Measurements from ENCODE around the gene ZNF322. TPM values are rescaled to one million over a fixed set of nuclear protein-coding genes. Genes with fewer than 3 reads are reported as not detected.

Gene ZNF322
- total RNA-seq, 1 donor from 2014 or later = 14.2 TPM

DNA sequence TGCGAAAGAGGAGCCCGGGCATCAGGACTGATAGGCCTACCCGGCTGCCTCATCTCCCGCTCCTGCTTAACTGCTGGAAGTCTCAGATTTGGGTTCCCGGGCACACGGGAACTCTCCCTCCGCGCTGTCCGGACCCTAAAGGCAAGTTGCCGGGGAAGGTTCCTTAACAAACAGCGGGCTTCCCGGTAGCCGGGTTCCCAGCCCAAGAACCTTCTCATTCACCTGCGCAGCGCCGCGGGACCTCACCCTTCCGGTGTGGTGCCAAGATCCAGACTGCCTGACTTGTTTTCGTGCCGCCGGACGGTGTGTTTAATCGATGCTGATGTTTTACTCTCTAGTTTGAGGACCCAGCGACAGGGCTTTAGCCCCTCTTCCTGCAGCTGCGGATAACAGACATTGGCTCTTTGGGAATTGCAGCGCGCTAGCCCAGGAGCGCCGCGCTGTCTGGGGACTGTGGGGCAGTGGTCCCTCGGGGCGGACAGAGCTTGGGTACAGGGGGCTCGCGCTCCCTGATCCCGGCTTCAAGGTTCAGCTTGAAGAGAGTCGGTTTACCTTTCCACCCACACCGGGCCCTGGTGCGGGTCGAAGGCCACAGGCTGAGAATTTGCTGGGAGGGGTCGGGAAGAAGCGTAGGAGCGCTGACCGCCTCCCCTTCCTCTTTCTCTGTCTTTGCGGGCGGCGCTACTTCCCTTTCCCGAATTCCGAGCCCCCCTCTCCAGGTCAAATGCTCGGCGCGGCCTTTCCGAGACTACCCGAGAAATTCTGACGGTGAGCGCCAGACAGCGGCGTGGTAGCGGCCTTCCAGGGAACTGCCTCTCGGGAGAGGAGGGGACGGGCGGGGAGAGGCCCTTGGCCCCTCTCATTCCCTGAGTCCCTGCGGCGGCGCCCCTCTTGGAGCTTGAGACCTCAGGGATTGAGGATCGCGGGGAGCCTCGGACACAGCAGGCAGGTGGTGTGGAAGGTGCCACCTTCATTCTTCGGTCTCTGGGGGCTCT lies 45.6 kb downstream of the ZNF322 start:
- DNase-seq (ENCODE audit: low read depth, low spot score) = no peak

DNA sequence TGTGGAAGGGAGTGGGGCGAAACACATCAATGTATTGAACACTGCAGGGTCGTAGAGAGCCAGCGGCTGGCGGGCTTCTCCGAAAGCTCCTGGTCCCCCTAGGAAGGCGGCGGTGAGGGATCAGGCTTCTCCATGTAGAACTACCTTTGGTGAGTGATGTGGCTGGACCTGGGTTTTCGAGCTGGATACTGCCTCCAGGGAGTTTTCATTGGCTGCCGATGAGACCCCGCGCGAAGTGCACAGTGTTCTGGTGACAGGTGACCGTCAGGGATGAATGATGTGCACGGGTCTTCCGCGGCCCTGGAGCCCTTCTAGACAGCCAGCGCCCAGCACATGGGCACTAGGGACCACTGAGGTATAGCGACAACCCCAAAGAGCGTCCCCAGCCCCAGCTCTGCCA lies 46.3 kb downstream of the ZNF322 start:
- DNase-seq (ENCODE audit: low read depth, low spot score) = no peak

DNA sequence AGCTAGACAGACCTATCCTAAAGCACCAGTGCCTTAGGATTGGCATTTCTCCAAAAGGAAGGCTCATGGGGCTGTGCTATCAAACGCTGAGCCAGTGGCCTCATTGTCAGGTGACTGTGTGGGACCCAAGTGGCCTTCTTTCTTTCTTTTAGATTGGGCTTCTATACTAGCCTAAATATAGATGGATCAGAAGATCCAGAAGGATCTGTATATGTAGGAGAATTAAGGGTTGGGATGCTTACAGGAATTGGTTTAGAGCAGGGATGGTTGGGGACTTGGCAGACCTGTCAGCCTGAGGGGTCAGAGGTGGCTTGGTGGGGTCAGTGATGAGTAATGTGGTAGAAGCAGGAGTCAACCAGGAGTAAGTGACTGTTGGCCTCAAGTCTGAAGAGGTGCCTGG lies 47.9 kb downstream of the ZNF322 start:
- DNase-seq (ENCODE audit: low read depth, low spot score) = no peak

DNA sequence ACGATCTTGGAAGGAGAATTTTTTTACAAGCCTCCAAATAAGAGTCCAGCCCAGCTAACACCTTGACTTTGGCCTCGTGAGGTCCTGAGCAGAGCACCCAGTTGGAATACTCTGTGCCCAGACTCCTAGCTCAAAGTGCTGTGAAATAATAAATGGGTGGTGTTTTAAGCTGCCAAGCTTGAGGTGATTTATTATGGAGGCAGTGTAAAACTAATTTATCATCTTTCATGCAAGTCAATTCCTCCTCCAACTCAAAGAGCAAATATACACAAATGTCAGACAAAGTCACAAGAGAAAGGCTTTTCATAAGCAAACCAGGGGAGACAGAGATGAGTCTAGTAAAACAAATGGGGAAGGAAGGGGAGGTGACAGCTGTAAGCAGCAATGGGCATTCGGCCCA lies 50.1 kb downstream of the ZNF322 start:
- no peak for DNase-seq (ENCODE audit: low read depth, low spot score)

DNA sequence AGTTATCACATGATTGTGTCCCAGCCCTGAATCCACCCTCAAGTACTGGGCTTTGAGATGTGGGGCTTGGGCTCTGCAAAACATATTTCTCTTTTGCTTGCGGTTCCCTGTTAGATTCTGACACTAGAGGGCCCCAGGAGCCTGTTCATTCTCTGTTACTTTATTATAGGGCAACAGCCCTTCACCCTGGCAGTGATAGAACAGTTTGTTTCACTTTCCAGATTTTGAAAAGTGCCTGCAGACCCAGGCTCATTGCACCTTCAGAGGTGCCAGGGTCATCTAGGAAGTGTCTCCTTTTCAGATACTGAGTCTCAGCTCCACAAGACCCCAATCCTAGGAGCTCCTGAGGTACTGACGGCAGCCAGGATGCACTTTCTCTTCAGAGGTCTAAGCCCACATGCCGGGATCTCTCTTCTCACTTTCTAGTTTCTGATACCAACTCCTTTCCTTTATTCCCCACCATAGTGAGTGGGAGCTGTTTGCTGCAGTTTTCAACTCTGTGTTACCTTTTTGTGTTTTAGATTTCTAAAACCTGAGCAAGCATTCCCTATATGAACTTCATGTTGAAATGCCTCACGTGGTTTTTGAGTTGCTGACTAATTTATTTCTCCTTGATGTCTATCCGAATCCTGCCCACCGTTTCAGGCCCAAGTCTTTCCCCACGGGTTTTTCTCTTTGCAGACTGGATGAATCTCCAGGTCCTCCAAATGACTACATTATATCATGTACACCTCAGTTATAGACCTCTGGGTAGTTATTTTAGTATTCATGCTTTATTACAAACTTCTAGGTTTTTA lies 51.9 kb downstream of the ZNF322 start:
- no peak for DNase-seq (ENCODE audit: low read depth, low spot score)

DNA sequence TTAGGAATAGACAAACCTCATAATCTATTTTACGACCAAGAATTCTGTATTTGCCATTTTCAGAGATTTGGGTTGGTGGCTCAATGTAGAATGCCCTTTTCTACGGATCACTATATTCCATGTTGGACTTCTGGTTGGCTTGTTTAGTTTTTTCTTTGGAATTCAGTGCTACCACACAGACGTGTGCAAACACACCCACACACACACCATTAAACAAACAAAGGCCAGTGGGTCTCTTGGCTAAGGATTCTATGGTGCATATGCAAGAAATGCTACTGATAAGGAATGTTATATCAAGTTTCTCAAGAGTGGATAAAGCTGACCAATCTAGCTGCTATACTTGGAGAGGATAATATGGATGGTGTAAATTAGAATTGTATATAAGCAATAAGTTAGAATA lies 54.7 kb downstream of the ZNF322 start:
- no peak for DNase-seq (ENCODE audit: low read depth, low spot score)

DNA sequence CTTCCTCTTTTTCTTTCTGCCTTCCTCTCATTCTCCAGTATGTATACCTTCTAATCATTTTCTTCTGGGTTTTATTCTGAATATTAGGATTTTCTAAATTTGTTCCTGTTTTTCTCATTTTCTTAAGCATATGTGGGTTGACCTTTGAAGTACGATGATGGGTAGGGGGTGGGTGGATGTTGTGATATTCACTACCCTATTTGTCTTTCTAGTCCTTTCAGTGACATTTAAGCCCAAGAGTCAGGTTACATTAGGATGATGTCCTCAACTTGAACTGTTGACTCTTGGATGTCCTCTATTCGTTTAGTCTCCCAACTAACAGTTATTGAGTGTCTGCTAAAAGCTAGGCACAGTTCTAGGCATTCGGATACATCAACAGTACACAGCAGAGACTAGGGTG lies 55.5 kb downstream of the ZNF322 start:
- no peak for DNase-seq (ENCODE audit: low read depth, low spot score)

DNA sequence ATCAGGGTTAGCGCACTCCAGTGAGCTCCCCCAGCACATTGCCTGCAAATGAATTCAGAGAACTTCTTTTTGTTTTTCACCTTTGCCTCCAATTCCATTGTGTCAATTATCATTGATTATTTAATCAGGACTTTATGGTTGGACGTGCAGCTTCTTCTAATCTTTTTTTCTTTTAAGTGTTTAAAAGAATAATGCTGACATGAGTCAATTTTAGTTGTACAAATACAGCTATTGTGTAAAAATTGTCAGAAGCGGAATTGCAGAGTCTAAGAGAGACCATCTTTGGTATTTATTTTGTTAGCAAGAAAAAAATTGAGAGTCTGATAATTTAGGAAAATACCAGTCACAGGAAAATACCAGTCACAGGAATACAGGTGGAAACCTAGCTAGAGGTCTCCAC lies 57.3 kb downstream of the ZNF322 start:
- no peak for DNase-seq (ENCODE audit: low read depth, low spot score)

DNA sequence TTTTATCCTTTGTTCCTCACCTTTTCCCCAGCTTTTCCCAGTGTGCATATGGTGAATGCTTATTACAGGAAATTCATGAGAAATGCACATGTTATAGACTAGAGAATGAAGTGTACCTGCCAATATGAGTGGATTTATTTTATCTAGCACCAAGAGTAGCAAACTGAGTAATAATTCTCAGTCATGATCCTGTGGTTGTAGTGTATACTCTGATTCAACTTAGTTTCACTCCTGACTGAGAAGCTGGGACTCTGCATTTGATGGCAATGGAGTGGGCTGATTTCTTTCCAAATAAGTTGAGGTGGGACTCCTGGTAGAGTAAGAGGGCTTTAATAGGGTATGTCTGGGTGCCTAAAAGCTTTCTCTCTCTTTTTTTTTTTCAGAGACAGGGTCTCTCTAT lies 58.8 kb downstream of the ZNF322 start:
- DNase-seq (ENCODE audit: low read depth, low spot score) = no peak

DNA sequence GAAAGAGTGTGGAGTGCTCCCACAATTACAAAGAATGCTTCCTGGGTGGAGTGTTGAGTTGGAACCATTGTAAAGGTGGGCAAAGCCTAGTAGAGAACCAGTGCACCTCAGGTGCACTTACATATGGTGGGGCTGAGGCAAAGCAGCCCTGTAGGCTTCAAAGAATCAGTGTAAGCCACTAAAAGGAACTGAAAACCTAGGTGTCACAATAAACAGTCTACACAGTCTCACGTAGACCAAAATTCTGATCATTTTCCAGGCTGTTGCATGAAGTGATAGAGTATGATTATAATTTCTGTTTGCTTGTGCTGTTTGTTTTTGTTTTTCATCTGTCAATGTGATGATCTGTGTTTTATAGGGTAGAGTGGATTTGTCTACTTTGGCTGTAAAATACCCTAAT lies 60.0 kb downstream of the ZNF322 start:
- no peak for DNase-seq (ENCODE audit: low read depth, low spot score)

DNA sequence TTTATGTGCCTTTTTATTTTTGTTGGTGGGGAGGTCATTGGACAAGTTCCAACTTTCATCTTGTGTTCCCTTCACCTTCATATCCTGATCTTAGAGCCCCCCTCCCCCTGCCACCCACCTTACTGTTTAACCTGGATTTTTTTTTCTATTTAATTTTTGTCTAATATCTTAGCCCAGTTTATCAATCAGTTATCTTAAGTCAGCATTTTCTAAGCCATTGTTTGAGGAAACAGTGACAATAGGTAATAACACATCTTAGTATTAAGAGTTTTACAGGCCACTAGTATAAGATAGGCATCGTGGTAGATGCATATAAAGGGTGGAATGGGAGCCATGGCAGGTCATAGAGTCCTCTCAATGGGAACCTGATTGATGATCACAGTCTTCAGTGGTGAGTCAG lies 60.4 kb downstream of the ZNF322 start:
- no peak for DNase-seq (ENCODE audit: low read depth, low spot score)

DNA sequence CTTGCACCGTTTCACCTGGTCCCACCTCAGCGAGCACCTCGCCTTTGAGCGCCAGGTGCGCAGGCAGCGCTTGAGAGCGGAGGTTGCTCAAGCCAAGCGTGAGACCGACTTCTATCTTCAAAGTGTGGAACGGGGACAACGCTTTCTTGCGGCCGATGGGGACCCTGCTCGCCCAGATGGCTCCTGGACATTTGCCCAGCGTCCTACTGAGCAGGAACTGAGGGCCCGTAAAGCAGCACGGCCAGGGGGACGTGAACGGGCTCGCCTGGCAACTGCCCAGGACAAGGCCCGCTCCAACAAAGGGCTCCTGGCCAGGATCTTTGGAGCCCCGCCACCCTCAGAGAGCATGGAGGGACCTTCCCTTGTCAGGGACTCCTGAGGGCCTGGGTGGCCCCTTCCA lies 61.3 kb downstream of the ZNF322 start:
- no peak for DNase-seq (ENCODE audit: low read depth, low spot score)

DNA sequence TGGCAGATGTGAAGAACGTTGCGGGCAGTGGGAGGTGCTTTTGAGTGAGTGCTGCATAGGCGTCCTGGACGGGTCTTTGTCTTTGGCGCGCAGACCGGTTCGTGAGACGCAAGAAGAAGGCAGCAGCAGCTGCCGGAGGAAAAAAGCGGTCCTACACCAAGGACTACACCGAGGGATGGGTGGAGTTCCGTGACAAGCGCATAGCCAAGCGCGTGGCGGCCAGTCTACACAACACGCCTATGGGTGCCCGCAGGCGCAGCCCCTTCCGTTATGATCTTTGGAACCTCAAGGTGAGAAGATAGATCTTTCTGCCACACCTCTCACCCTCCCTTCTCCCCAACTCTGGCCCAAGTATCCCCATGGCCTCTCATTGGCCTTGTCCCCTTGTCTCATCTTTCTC lies 61.7 kb downstream of the ZNF322 start:
- DNase-seq (ENCODE audit: low read depth, low spot score) = no peak

DNA sequence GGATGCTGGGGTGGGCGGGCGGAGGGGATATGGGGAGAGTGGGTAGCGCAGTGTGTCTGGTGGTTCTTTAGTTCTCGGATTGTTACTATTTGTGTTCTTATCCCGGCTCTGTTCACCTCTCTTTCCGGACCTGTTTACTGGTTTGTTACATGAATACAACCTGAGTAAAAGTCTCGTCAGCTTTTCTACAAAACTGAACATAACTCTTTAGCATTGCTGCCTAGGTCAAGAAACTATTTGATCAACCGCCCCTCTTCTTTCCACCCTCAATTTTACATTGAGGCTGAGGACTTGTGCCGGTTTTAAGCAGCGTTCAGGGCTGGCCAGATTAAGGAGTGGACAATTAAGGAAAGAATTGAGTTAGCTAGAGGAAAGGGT lies 62.2 kb downstream of the ZNF322 start:
- DNase-seq (ENCODE audit: low read depth, low spot score) = no peak

DNA sequence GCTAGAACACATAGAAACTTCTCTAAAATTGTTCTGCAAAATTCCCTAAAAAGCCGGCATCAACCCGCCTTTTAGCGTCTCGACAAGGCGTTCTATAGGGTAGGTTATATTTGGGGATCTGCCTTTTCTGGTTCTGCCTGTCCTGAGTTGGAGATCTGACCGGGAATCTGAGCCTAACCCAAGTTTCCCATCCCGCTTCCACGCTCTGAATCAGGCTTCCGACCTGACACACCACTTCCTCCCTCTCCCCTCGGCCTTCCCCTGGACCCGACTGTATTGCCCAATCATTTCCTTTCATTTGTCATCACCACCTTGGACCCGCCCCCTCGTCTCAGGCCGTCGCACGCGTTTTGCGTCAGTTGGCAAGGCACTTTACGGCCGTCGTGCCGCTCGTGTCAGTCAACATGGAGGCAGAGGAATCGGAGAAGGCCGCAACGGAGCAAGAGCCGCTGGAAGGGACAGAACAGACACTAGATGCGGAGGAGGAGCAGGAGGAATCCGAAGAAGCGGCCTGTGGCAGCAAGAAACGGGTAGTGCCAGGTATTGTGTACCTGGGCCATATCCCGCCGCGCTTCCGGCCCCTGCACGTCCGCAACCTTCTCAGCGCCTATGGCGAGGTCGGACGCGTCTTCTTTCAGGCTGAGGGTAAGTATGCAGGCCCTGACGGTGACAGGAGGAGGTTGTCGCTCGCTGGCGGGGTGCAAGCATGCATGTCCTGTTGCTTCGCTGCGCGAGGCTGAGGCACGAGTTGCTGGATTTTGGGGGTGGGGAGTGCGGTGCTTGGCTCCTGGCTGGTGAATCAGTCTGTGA lies 62.8 kb downstream of the ZNF322 start, which contains the start of gene ABT1:
ABT1 (plus strand) TSS at position 375 of the 810 bp plus-strand sequence; CDS start at position 405, 30 bp downstream.
- DNase-seq (ENCODE audit: low read depth, low spot score) = peak; percentile 96

DNA sequence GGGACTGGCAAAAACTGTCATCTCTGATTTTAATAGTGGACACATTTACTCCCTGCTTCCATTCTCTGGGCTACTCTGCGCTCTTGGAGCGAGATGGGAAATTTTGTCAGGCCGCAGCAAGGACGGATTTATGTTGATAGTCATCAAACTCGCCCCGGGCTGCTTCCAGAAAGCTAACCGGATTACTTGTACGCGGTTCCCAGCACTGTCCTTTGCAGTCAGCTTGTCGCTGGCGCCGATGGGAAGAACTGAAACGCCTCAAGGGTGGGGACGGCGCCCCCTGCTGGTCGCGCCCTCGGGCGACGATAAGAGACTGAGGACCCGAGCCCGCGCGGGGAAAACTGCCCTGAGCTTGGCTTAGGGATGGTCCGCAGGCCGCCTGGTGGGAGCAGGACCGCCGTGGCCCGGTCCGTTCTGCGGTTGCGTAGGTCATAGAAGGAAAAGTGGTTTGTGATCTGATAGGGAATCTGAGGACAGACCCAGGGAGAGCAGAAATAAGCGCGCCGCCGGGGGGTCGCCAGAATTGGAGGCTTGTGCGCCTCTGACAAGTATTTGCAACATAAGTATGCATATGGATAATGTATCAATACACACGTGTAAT lies 63.8 kb downstream of the ZNF322 start:
- DNase-seq (ENCODE audit: low read depth, low spot score) = peak; percentile 55

DNA sequence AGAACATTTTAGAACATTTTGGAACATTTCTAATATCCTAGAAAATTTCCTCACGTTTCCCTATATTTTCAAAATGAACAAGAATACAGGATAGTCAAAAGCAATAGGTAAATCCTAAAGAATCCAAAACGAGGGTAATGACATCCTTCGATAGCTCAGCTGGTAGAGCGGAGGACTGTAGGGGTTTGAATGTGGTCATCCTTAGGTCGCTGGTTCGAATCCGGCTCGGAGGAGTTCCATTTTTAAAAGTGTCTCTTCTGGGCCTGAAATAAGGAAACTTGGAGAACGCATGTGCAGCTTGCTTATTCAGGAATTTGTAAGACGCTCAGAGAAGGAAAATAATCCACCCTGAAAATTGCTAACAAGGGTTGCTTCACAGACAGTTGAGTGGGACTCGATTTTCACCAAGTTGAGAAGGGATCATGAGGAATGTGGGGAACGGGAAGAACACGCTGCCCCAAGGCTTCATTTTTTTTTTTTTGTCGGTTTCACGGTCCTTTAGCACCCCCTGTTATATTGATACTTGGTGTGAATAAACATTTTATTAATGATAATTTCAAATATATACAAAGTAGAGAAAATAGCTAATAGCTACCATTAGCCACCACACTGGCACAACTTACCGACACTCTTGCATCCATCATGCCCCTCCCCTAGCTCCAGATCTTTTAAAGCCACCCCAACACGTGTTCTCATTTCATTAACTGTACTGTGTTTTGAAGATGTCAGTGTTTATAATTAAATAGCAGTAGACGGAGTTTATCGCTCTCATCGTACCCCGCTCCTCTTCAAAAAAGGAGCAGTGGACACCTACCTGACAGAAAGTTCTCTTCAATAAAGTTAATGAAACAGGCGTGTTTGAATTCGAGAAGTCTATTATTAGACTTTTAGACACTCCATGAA lies 64.6 kb downstream of the ZNF322 start:
- DNase-seq (ENCODE audit: low read depth, low spot score) = no peak

DNA sequence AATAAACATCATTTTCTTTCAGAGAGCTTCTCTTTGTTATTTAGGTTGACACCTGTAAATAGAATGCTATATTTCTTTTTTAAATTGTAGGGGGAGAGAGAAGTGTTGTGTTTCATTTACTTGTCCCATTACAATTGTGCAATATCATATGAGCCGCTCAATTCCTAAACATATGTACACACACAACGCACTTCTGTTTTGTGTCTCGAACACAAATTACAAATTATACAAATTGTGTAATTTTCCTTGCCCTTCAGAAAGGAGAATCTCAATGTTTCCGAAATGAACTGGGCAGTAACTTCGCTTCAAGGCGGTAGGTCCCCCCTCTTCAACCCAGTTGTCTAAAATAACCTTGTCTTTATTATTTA lies 65.4 kb downstream of the ZNF322 start:
- DNase-seq (ENCODE audit: low read depth, low spot score) = no peak

DNA sequence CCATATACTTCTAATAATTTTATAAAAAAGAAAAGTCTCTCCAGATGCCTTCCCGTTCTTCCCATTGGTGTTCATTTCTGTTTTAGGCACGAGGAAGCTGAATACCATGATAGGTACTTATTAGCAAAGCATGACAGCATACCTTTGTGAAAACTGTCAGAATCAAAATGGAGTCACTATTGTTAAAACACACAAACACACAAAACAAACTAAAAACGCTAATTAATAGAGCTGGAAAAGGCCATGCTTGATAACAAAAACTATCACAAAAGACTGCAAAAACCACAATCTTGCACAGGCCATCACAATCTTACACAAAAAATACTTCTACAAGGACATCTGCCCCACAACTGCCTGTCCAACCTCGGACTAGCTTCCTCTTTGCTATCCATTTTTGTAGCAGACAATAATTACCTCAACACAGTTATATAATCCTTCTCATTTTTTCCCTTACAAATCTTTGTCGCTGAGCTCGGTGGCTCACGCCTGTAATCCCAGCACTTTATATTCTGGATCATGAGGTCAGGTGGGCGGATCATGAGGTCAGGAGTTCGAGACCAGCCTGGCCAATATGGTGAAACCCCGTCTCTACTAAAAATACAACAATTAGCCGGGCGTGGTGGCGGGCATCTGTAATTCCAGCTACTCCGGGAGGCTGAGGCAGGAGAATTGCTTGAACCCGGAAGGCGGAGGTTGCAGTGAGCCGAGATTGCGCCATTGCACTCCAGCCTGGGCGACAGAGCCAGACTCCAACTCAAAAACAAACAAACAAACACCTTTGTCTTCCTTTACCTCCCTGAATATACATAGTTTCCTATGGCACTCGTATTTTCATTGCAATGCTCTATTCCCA lies 66.0 kb downstream of the ZNF322 start:
- DNase-seq (ENCODE audit: low read depth, low spot score) = no peak
